ENCODE data around the gene TMEM53. TPM values are rescaled to one million over a fixed set of nuclear protein-coding genes. Genes with fewer than 3 reads are reported as not detected.

Gene TMEM53
- total and polyA plus RNA-seq, 2 donors (not counting 3 experiments of a cell fraction or from before 2014, with no cell fraction given): 5.3 to 16.5 TPM

GRCh38 chr1:44705470-44705869 lies 31.2 kb upstream of the TMEM53 start:
- DNase-seq (ENCODE audit: low read depth, low spot score) (no peak), FAIRE-seq (no peak)
- Histone ChIP-seq H3K4me1 (ENCODE audit: control insufficient read depth, extremely low read depth, insufficient read depth, low read length) (peaks cover 2% of the 10 kb centered on the region), H3K9ac (replicated peaks; ENCODE audit: extremely low read depth, insufficient read depth, low read length) (no peak overlapping the region), H3K27me3 (ENCODE audit: control insufficient read depth in 2 of 2, insufficient read depth in 2 of 2, low read length in 2 of 2) (peaks cover 2% of the 10 kb centered on the region in 2 experiments), H3K36me3 (ENCODE audit: control insufficient read depth in 2 of 2, extremely low read depth in 1 of 2, insufficient read depth in 2 of 2, low read length in 2 of 2) (no peaks in the 10 kb centered on the region), H3K9me3 (replicated peaks; ENCODE audit: control insufficient read depth, insufficient read depth, low read length) (no peaks in the 10 kb centered on the region), H3K9me1 (replicated peaks; ENCODE audit: control insufficient read depth, extremely low read depth, insufficient read depth, low read length) (no peaks in the 10 kb centered on the region), H3K4me2 (ENCODE audit: insufficient read depth, low read length) (no peak overlapping the region), H3K4me3 (replicated peaks in 1 of 3; ENCODE audit: insufficient read depth in 1 of 3, low read depth in 1 of 3, low read length in 3 of 3) (no peak overlapping the region), H3K27ac (ENCODE audit: insufficient read depth, low read depth, low read length) (no peak overlapping the region), H4K20me1 (replicated peaks; ENCODE audit: control insufficient read depth, extremely low read depth, insufficient read depth, low read length) (no peaks in the 10 kb centered on the region), H3K79me2 (ENCODE audit: control insufficient read depth, insufficient read depth, low read length) (no peaks in the 10 kb centered on the region), H2AFZ (ENCODE audit: low read depth, low read length) (no peak overlapping the region)
- CTCF ChIA-PET: interaction anchor here (0.8 kb wide), 1 partner anchor 24 kb away, joined by 3 read pairs; no protein-coding TSS in a partner anchor
- TF ChIP-seq CTCF (IDR thresholded peaks at IDR 0.05; ENCODE audit: extremely low read depth in 1 of 2, insufficient read depth in 1 of 2, low read depth in 1 of 2, low read length in 2 of 2) (no peak), GATA2 (IDR thresholded peaks at IDR 0.05; ENCODE audit: insufficient read depth, insufficient read length, low read depth, low read length) (no peak), JUN (IDR thresholded peaks at IDR 0.05; ENCODE audit: borderline replicate concordance, insufficient read depth, insufficient read length, low read depth) (no peak), MYC (IDR thresholded peaks at IDR 0.05; ENCODE audit: low read depth, low read length) (no peak), POLR2AphosphoS5 (IDR thresholded peaks at IDR 0.05; ENCODE audit: insufficient read depth, low read depth, low read length) (no peak), FOS (IDR thresholded peaks at IDR 0.05; ENCODE audit: borderline replicate concordance, insufficient read depth, low read length) (no peak), POLR2A (IDR thresholded peaks at IDR 0.05; ENCODE audit: low read depth, low read length) (no peak), EZH2 (IDR thresholded peaks at IDR 0.05; ENCODE audit: borderline replicate concordance, low read depth, low read length, severe bottlenecking) (no peak)
- TF ChIP-seq, protein P1, sequence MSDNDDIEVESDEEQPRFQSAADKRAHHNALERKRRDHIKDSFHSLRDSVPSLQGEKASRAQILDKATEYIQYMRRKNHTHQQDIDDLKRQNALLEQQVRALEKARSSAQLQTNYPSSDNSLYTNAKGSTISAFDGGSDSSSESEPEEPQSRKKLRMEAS (IDR thresholded peaks at IDR 0.05; ENCODE audit: insufficient read depth, insufficient read length): no peak
- no TSS peak for BruUV-seq (replicated peaks)
- POLR2A ChIA-PET: no interaction called here
- dilution Hi-C loops (cut with MboI; ENCODE audit: extremely low pct_ligation_motif_present, low sequenced_read_pairs): no loop called here
- intact Hi-C loops (cut with micrococcal nuclease): no loop called here

Data from endothelial cell of umbilical vein (primary cell).